Fibroblast of gingiva (primary cell): ENCODE results near the gene KDM4F.
"Not testable (repeated sequence)": the region's sequence is repeated elsewhere in the genome, so short reads cannot be mapped to it uniquely, and the experiment has no call there.

Experiments used
- DNase-seq: peaks from one replicate; pipeline ENCODE4 v3.0.0-alpha.2; 2011; ENCODE audit warnings: low read depth

KDM4F gene

DNA sequence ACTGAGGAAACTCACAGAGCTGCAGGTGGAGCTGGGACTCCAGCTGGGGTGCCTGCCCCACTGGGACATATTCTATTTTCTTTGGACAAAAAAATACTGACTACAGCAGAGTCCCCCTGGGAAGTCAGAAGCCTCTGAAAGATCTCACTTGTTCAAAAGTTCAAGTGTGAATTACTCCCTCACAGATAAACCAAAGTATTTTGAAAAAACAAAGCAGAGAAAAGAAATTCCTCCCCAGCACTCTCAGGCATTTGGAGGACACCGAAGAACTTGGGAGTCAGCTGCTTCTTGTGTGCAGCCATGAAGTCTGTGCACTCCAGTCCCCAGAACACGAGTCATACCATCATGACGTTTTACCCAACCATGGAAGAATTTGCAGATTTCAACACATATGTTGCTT lies at the start of gene KDM4F:
Gene KDM4F (plus strand): TSS at position 301 of the 400 bp plus-strand sequence.
- DNase-seq, result not testable (repeated sequence)

GRCh38 chr11:95003716-95004115 lies 45.5 kb upstream of the KDM4F start:
- DNase-seq, result no peak

DNA sequence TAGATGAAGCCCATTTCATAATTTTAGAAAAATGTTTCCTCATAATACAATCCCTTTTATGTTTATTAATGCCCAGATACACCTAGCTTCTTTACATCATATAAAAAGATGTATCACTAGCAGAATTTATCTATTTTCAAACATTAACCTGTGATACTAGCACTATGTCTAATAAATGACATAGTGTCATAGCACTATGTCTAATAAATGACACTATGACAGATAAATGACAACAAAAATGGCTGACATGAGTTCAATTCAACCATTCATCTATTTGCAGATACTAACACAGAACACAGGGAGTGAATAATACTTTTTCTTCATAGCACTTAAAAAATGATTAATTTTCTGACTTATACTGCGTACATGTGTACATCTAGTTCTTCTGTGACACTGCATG lies 43.6 kb upstream of the KDM4F start:
- DNase-seq, result no peak

GRCh38 chr11:95011376-95011775 lies 37.8 kb upstream of the KDM4F start:
- DNase-seq, result no peak

DNA sequence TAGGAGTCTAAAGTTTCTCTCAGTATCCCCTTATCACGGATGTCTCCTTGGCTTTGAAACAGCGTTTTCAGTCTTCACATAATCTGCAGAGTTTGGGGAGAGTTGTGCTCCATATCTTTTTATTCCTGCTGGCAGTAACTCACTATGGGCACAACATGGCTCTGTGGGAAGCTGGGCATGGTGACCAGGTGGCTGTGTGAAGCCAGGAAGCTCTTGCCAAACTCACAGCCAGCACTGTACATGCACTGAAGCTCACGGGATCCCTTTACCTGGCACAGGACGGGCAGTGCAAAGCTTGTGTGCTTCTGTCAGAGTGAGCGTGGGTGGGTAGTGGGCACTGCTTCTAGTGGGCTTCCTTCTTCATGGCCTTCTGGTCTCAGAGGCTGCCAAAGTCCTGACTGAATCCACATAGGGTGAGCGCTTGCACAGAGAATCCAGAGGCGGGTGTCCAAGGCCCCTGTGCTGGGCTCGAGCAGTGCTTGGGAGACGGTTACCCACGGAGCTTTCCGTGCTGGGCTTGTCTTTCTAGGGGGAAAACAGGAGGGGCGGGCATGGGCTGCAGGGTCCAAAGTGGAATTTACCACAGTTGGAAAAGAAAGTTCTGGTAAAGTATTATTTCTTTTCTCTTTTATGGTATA lies 34.9 kb upstream of the KDM4F start:
- no peak for DNase-seq

DNA sequence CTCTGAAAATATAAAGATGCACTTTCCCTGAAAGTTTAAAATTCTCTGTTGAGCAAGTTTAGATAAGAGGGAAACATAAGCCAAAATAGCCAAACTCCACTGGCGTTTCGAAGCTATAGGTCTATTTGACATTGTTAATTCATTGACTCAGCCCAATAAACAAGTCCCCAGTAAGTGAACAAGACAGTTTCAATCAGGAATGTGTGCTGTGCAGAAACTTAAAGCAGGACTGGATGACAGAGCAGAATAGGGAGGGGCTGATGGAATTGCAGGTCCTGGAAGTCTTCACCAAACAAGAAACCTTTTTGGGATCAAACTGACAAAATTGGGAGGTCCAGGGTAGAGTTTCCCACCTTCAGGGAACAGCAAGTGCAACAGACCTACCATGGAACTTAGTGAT lies 33.1 kb upstream of the KDM4F start:
- no peak for DNase-seq

GRCh38 chr11:95021468-95021867 lies 27.8 kb upstream of the KDM4F start:
- DNase-seq, result not testable (repeated sequence)

DNA sequence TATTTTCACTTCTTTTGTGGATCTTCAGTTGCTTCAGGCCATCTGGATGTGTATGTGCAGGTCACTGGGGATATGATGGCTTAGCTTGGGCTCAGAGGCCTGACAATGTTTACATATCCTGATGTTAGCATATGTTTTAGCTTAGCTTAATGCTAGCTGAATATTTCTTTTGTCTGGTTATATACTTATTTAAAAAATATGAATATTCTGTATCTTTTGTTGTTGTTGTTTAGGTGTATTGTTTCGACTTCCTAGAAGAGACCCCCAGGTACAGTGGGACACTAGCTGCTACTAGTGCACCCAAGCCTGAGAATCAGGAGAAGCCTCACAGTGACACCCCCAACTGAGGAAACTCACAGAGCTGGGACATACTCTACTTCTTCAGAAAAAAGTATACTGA lies 24.3 kb upstream of the KDM4F start, which contains the start of gene KDM4E:
Gene KDM4E (plus strand): TSS at position 301 of the 400 bp plus-strand sequence. CDS start 300 bp downstream, outside the sequence.
- DNase-seq, result no peak

DNA sequence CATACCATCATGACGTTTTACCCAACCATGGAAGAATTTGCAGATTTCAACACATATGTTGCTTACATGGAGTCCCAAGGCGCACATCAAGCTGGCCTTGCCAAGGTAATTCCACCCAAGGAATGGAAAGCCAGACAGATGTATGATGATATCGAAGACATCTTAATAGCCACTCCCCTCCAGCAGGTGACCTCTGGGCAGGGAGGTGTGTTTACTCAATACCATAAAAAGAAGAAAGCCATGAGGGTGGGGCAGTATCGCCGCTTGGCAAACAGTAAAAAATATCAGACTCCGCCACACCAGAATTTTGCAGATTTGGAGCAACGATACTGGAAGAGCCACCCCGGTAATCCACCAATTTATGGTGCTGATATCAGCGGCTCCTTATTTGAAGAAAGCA lies 23.6 kb upstream of the KDM4F start:
- DNase-seq, result not testable (repeated sequence)

GRCh38 chr11:95028357-95028756 lies 20.9 kb upstream of the KDM4F start:
- no peak for DNase-seq

DNA sequence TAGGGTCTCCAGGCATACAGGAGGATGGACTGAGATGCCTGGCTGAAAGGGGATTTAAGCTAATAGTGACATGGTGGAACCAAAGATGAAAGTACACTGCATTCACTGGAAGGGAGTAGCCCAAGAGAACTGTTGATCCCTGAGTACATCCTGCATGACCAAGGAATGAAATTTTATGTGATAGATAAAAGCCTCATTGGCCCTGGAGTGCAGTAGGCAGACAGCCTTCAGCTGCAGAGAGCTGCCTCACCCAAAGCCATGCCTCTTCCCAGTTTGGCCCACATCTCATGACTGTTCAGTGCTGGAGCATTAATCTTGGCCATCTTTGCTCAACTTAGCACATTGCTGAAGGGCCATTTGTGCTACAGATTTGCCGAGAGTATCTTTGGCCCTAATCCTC lies 16.2 kb upstream of the KDM4F start:
- DNase-seq, result no peak

GRCh38 chr11:95035316-95035715 lies 13.9 kb upstream of the KDM4F start:
- no peak for DNase-seq

DNA sequence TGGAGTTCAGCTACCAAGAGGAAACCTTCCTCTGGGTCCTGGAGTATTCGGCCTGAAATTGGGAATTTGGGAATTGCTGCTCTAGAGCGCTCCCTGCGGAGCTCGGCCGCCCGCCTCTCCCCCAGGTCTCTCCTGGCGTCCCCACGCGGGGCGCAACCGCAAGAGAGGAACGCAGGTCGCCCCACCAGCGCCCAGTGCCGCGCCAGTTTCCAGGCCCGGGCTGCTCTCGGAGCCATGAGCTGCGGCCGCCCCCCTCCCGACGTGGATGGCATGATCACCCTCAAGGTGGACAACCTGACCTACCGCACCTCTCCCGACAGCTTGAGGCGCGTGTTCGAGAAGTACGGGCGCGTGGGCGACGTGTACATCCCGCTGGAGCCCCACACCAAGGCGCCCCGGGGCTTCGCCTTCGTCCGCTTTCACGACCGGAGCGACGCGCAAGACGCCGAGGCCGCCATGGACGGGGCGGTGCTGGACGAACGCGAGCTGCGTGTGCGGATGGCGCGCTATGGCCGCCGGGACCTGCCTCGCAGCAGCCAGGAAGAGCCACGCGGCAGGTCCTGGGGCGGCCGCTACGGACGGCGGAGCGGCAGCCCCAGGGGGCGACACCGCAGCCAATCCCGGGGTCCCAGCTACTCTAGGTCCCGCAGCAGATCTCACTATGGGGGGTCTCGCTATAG lies 11.7 kb upstream of the KDM4F start:
- not testable (repeated sequence) for DNase-seq

GRCh38 chr11:95042239-95042638 lies 7.0 kb upstream of the KDM4F start:
- DNase-seq, result no peak

DNA sequence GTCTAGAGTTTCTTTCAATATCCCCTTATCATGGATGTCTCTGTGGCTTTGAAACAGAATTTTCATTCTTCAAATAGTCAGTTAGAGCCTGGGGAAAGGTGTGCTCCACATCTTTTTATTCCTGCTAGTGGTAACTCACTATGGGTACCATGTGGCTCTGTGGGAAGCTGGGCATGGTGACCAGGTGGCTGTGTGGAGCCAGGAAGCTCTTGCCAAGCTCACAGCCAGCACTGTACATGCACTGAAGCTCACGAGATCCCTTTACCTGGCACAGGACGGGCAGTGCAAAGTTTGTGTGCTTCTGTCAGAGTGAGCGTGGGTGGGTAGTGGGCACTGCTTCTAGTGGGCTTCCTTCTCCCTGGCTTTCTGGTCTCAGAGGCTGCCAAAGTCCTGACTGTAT lies 6.3 kb upstream of the KDM4F start:
- no peak for DNase-seq

- DNase-seq, result no peak
Observed at GRCh38 chr11:95044010-95044409, 5.2 kb upstream of the KDM4F start.

GRCh38 chr11:95045812-95046211 lies 3.4 kb upstream of the KDM4F start:
- no peak for DNase-seq

DNA sequence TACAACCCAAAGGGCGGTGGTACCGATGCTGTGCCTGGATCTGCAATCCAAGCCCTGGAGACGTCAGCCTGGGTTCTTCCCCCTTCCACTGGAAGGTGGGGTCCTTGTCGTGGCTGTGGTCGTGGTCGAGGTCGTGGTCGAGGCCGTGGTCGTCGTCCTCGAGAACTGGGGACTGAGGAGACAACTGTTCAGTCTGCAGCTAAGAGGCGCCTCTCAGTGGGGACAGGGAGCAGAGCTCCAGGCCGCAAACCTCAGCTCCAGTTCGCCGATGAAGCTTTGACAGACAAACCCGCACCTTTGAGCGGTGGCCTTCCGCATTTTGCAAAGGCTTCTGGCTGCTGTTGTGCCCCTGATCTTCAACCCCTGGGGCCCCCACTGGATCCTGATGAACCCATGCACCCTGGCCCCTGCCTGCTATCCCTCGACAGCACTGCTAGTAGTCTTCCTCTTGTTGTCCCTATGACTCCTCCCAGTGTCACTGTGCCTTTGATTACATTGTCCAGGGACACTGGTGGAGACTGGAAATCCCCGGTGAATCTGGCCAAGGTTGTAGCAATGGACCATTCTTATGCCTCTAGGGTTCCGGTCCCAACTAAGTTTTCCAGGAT lies 1.5 kb downstream of the KDM4F start:
- DNase-seq, result no peak

GRCh38 chr11:95054356-95054755 lies 5.1 kb downstream of the KDM4F start:
- no peak for DNase-seq

- no peak for DNase-seq
Observed at GRCh38 chr11:95055283-95055897, 6.2 kb downstream of the KDM4F start.

DNA sequence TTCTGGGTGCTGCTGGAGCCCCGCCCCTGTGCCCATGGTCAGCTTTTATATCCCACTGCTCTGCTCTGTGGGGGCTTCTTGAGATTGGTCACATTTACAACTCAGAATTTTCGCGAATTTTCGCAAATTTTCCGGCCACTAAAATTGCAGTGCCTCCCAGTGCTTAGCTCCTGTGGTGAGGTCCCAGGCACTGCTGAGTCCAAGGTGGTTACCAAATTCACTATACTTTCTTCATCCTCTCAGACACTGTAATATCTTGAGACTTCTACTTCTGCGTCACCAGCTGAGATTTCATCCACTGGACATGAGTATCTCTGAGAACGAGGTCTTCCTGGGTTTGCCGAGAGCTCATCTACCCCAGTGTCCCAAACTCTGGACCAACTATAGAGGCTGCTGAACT lies 8.7 kb downstream of the KDM4F start:
- no peak for DNase-seq

- no peak for DNase-seq
Observed at GRCh38 chr11:95058621-95059020, 9.4 kb downstream of the KDM4F start.

- DNase-seq, result no peak
Observed at GRCh38 chr11:95059046-95059445, 9.8 kb downstream of the KDM4F start.
